Midbrain (tissue), 1 donor: ENCODE data around the gene LGALS14.

ENCODE experiments used
- DNase-seq: peaks from one replicate; lab custom pipeline; 2025; lab: John Stamatoyannopoulos, UW

LGALS14 gene

DNA sequence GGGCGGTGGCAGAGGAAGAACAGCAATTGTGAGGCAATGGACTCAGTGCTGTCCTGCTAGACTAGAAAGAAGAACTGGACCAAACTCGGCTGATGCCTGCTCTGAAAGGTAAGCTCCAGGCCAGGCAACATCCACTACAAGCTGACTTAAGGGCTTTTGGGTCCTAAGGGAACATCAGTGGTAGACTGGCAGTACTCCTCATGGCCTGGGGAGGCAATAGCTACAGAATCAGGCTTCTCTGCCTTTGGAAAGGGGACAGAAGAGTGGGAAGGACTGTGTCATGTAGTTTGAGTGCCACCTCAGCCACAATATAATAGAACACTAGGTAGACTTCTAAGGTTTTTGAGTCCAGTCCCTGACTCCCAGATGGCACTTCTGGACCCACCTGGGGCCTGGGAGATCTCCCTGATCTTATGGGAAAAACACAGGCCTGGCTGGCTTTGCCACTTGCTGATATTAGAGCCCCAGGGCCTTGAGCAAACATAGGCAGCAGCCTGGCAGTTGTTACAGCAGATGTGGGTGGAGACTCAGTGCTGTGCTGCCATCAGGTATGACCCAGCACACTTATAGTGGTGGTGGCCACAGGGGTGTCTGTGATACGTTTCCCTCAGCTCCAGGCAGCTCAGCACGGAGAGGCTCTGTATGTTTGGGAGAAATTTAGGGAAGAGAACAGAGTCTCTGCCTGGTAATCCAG is 42.7 kb downstream of the LGALS14 start:
- no peak for DNase-seq

- DNase-seq = no peak
Observed at GRCh38 chr19:39749981-39750380, 45.7 kb downstream of the LGALS14 start.

DNA sequence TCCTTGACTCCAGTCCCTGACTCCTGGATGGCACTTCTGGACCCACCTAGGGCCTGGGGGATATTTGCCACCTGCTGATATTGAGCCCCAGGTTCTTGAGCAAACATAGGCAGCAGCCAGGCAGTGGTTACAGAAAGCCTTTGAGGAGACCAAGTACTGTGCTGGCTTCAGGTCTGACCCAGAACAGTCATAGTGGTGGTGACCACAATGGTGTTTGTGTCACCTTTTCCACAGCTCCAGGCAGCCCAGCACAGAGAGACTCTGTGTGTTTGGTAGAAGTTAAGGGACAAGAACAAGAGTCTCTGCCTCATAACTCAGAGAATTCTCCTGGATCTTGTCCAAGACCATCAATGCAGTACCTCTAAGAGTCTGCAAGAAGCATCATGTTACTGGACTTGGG is 48.1 kb downstream of the LGALS14 start:
- no peak for DNase-seq

DNA sequence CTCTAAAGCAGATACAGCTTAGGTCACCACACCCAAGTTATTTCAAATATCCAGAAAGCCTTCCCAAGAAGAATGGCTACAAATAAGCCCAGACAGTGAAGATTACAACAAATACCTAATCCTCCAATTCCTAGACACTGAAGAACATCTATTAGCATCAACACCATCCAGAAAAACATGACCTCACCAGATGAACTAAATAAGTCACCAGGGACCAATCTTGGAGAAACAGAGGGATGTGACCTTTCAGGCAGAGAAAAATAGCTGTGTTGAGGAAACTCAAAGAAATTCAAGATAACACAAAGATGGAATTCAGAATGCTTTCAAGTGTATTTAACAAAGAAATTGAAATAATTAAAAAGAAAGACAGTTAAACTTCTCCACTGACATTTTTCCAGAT is 48.5 kb downstream of the LGALS14 start:
- no peak for DNase-seq

GRCh38 chr19:39754544-39754943 is 50.3 kb downstream of the LGALS14 start:
- no peak for DNase-seq

DNA sequence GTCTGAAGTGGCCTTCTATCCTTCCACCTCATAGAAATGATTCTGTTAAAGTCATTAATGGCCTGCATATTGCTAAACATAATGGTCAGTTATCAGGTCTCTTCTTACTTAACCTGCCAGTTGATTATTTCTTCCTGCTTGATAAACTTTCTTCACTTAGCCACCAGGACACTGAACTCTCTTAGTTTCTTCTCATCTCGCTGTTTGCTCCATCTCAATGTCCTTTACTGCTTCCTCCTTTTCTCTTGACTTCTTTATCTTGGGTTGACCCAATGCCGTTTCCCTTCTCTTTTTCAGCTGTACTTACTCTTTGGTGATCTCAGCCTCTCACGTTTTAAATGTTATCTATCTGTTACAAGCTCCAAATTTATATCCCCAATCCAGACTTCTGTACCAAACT is 50.7 kb downstream of the LGALS14 start:
- DNase-seq = no peak
